Choroid plexus epithelial cell (primary cell): ENCODE data around the gene AGPAT1.

ENCODE experiments used
- DNase-seq: peaks from one replicate; pipeline ENCODE4 v3.0.0-alpha.2; 2010; ENCODE audit warnings: low read depth
- H3K4me3 ChIP-seq: 2 replicates; pipeline ENCODE4 v1.5.1; 2011; ENCODE audit warnings: low read depth, mild to moderate bottlenecking, control low read depth, low read length, moderate library complexity
- CTCF ChIP-seq: conservative IDR thresholded peaks from 2 replicates; pipeline ENCODE4 v1.5.1; 2011; ENCODE audit warnings: low read depth, mild to moderate bottlenecking, control low read depth, inconsistent platforms, low read length, moderate library complexity

The AGPAT1 gene

DNA sequence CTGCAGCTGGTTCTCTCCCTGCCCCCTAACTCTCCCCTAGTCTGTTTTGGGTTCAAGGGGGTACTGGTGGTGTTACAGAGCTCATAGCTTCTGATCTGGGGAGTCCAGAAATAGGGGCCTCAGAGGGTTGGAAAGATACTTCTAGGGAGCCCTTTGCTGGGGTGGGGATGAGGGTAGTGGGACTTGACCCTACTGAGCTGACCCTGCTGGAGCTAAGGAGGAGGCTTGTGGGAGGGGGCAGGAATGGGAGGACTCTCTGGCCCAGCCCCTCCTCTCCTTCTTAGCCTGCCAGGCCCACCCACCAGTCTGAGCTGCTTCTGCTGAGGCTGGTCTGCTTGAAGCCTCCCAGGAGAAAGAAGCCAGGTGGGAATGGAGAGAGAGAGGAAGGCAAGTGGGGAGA lies 11.6 kb downstream of the AGPAT1 start, which contains the start of gene EGFL8:
TSS of gene EGFL8 (plus strand) at position 301 of the 400 bp plus-strand sequence. CDS start 1,571 bp downstream, outside the sequence.
- no peak for DNase-seq
- TF ChIP-seq CTCF: no peak
- H3K4me3 ChIP-seq: no peak within 1 kb of the TSS

DNA sequence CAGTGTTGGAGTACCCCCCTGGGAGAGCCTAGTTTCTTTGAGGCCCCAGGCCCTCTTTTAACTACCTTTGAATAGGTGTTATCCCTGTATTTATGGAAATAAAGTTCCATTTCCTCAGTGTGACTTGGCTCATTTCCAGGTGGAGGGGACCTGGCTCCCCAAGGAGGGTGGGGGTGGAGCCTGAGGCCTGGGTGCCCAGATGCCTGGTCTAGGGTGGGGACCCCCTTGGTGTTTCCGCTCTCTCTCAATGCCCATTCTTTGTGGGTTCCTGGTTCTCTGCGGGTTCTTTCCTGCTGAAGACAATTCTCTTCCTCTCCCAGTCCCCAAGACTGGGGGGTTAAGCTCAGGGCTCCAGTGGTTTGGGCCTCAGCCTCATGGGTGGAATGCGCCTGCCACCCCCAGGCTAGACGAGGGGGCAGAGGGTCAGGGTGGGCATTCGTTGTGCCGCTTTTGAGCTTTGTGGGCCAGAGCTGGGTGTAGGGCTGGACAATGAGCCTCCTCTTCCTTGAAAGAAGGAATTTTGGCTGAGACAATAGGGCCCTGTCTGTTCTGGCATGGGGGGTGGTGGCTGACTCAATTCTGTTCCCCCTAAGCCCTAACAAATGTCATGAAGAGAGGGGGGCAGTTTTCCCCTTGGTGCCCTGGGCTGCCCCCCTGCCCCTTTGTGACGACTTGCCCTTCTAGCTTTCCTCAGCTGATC lies 12.2 kb downstream of the AGPAT1 start:
- no peak overlapping the region for H3K4me3 ChIP-seq
- TF ChIP-seq CTCF: no peak
- no peak for DNase-seq

GRCh38 chr6:32158052-32158451 lies 17.8 kb downstream of the AGPAT1 start:
- DNase-seq: no peak
- H3K4me3 ChIP-seq: no peak overlapping the region
- TF ChIP-seq CTCF: no peak

GRCh38 chr6:32156891-32157290 lies 19.0 kb downstream of the AGPAT1 start:
- H3K4me3 ChIP-seq: no peak overlapping the region
- no peak for DNase-seq
- no peak for TF ChIP-seq CTCF

DNA sequence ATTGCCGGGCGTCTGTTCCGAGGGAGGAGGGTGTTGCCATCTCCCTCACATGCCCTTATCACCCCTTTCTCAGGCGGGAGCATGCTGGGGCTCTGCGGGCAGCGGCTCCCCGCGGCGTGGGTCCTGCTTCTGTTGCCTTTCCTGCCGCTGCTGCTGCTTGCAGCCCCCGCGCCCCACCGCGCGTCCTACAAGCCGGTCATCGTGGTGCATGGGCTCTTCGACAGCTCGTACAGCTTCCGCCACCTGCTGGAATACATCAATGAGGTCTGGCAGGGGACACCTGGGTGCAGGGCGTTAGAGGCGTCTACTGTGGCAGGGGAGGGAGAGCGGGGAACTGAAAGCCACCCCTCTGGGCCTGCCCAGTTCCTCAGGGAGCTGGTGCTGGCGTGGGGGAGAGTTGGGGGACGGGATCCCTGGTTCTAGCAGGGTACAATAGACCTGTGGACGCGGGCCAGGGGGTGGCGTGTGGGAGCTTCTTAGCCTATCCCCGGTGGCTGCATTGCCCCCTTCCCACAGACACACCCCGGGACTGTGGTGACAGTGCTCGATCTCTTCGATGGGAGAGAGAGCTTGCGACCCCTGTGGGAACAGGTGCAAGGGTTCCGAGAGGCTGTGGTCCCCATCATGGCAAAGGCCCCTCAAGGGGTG lies 21.2 kb downstream of the AGPAT1 start:
- peak; percentile 77 for DNase-seq
- TF ChIP-seq CTCF: peak; percentile 73
- H3K4me3 ChIP-seq: peak overlapping the region; percentile 96

DNA sequence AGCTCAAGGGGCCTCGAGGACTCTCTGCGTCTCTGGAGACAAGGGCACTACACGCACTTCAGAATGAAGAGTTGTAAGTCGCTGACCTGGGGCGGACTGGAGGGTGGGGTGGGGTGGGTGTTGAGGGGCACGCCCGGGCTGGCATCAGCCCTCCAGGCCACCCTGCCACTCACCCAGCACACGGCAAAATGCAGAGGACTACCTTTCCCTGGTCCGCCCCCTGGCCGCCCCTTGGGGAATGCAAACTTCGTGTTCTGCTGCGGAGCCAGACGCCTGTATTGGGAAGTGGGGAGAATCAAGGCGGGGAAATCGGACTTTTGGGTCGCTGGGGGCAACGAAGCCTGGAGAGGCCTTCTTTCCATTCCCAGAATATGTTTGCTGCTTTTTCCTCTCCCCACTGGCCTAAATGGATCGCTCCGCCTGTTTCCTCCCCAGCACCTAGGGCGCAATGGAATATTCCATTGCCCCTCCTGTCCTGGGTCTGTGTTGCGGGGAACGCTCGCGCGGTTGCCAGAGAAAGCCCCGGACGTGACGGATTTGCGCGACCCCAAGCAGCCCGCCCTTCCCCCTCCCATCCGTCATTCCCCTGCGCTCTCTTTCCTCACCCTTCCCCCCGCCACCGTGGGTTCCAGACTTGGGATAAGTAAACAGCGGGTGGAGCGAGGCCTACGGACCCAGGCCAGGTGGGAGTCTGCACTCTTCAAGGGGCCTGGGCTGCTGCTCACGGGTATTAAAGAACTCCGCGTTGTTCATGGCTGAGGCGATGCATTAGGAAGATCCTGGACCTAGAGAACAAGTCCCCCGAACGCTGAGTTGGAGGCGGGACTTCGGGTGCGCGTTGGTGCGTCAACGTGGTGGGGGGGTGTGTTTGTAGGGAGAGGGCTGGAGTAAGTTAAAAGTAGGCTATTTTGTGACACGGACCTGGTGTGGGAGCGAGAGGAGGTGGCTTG lies 22.0 kb downstream of the AGPAT1 start, which contains the start of gene PPT2:
TSS of gene PPT2 (plus strand) at position 578 of the 950 bp plus-strand sequence. CDS start 454 bp downstream, outside the sequence.
- peak; percentile 53 for TF ChIP-seq CTCF
- peak; percentile 98 for DNase-seq
- peak within 1 kb of the TSS; percentile 96 for H3K4me3 ChIP-seq
